Measurements from ENCODE around the gene CACNA1D.

CACNA1D gene

DNA sequence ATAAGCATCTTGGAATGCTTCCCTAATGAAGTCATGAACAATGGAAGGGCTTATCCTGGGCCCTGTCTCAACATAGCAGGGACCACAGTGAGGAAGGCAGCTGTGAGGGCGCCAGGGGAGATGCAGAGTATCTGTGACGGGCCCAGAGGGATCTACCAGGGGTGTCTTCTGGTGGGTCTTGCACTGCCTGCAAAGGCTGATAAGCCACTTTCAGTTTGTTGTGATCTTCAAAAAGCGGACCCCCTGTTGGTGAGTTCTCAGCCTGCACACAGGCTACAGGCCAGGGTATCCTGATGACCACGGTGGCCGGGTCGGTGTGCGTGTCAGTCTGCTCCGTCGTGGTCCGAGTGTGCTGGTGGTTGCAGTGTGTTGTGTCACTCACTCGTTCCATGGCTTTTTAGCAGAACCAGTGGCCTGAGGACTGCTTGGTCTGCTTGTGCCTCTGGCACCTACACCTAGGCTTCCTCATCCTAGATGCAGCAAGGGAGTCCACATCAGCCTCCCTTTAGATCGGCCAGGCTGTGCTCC lies 305.0 kb downstream of the CACNA1D start:
- no peak for DNase-seq

DNA sequence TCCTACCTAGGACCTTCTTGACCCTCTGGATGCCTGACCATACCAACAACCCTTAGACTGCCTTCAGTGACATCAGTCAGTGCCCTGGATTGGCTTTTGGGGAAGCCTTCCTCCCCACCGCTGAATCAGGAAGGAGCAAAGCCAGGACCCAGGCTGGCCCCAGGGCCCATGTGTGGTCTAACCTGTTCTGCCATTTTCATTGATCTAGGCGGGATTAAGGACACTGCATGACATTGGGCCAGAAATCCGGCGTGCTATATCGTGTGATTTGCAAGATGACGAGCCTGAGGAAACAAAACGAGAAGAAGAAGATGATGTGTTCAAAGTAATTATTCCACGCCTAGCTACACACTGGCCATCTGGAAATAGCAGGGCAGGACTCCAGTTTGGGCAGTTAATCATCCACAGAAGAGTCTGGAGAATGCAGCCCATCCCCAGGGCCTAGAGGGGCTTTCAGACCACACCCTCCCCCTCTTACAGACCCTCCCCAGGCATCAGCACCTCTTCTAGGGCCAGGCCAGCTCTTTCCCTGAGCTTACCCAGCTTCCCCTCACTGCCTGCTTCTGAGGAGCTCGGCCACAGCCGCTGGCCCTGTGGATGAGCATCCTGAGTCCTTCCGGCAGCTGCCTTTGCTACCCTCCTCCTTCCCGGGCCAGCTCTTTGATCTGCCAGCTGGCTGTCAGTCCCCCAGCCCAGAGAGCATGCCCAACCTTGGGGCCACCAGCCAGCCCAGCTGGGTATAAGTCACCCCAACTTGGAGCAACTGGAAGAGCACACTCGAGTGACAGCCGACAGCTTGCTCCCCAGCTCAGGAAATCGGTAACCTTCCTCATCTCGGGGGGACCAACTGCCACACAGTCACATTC lies 305.9 kb downstream of the CACNA1D start:
- DNase-seq, result no peak

DNA sequence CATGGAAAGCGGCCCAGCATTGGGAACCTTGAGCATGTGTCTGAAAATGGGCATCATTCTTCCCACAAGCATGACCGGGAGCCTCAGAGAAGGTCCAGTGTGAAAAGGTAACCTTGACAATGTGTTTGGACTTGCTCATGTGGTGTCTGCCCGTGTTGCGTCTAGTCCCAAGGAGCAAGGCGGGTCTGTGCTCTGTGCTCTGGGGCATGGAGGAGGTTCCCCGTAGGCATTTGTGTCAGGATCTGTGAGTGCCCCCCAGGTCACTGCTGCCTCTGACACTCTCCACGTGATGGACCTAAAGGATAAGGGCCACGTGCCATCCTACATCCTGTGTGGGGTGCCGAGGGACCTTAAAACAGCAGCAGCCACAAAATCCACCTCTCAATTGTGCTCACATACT lies 306.9 kb downstream of the CACNA1D start:
- DNase-seq, result no peak

- DNase-seq, result no peak
Measured at GRCh38 chr3:53802256-53802880, 308.0 kb downstream of the CACNA1D start.

GRCh38 chr3:53803124-53803815 lies 308.9 kb downstream of the CACNA1D start:
- no peak for DNase-seq

- no peak for DNase-seq
Measured at GRCh38 chr3:53803816-53804695, 309.6 kb downstream of the CACNA1D start.

DNA sequence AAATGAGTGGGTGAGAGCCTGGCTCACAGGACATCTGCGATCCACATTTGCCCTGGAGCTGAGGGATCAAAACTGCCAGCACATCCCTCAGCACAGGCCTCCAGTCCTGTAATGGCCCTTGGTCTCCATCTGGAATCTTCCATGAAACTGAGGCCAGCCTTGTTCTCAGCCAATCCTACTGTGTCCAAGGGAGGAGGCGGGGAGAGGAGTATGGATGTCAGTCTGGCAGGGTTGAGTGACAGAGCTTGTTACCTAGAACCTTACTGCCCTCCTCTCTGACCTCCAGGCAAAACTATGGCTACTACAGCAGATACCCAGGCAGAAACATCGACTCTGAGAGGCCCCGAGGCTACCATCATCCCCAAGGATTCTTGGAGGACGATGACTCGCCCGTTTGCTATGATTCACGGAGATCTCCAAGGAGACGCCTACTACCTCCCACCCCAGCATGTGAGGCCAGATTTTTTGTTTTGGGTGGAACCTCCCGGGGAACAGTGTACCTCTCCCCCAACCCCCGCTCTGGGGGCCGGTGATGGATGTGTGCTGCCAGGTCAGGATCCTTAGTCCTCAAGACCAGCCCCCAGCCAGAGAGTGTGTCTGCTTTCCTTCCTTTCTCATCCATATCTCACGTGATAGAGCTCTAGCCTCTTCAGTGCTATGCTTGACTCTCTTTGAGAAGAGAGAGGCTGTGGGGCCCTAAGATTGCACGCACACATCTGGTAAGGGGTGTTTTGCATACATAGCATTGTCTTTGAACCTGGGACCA lies 310.5 kb downstream of the CACNA1D start:
- no peak for DNase-seq

- DNase-seq, result no peak
Measured at GRCh38 chr3:53805463-53806159, 311.2 kb downstream of the CACNA1D start.

DNA sequence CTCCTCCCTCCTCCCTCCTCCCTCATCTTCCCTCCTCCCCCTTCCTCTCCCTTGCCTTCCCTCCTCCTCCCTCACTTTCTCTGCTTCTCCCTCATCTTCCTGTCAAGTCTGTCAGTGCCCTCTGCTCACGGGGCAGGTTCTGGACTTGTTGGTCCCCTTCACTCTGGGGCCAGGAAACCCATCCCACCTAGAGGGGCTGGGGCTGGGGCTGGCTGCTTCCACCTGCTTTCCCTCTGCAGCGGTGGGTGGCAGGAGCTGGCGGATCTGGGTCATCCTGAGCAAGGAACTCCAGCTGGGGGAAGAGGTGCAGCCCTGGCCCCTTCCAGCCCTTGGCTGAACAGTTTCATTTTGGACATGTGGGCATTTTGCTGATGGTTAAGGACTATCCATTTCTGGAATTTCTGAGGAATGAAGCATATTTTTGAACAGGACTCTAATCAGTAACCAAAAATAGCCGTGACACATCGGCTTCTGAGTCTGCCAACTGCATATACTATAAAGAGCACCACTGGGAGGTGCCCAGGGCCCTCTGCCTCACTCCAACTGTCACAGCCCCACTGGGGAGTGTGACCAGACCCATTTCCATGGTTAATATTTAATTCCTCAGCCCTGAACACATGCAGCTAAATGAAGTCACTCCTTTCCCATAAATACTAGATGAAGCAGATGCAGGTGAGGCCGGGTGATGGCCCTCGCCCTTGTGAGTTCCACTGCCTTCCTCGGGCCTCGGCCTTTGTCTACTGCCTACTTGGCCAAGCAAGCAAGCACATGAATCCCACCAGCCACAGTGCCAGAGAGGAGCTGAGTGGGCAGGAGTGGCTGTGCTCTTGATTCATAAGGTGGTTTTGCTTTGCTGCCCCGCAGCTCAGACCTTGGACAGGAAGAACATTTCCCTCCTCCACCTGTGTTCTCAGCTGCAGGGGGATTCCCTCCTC lies 312.0 kb downstream of the CACNA1D start:
- DNase-seq, result no peak

DNA sequence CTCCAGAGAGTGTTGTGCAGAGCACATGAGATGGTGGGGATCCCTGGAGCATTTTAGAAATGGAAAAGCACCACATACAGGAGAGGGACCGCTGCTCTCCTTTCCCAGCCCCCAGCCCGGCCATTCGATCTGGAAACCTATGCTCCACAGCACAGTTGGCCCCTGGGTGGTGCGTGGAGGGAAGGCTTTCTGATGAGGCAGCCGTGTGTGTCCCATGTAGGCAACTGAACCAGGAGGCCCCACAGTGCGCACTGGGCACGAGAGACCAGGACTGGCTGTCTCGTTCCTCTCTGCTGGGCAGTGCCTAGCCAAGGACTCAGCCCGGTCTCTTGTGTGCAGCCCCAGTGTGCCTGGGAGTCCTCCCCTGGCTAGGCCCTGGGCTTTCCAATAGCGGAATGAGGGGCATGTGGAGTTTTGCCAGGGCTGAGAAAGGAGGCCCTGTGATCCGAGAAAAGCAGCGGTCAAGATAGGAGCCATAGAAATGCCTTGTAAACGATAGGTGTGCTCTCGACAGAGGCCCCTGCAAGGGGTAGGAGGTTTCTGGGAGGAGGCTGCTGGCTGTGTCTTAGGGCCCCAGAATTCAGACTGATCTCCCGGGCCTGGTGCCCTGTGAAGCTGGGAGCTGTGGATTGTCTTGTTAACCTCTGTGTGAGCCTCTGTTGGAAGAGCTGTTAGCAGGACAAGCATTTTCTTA lies 312.9 kb downstream of the CACNA1D start:
- DNase-seq, result no peak

GRCh38 chr3:53808496-53808895 lies 314.1 kb downstream of the CACNA1D start:
- no peak for DNase-seq

- DNase-seq, result no peak
Measured at GRCh38 chr3:53809267-53809666, 314.9 kb downstream of the CACNA1D start.

GRCh38 chr3:53809764-53810400 lies 315.5 kb downstream of the CACNA1D start:
- no peak for DNase-seq

DNA sequence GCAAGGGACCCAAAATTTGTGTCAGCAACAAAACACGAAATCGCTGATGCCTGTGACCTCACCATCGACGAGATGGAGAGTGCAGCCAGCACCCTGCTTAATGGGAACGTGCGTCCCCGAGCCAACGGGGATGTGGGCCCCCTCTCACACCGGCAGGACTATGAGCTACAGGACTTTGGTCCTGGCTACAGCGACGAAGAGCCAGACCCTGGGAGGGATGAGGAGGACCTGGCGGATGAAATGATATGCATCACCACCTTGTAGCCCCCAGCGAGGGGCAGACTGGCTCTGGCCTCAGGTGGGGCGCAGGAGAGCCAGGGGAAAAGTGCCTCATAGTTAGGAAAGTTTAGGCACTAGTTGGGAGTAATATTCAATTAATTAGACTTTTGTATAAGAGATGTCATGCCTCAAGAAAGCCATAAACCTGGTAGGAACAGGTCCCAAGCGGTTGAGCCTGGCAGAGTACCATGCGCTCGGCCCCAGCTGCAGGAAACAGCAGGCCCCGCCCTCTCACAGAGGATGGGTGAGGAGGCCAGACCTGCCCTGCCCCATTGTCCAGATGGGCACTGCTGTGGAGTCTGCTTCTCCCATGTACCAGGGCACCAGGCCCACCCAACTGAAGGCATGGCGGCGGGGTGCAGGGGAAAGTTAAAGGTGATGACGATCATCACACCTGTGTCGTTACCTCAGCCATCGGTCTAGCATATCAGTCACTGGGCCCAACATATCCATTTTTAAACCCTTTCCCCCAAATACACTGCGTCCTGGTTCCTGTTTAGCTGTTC lies 316.9 kb downstream of the CACNA1D start:
- DNase-seq, result no peak

DNA sequence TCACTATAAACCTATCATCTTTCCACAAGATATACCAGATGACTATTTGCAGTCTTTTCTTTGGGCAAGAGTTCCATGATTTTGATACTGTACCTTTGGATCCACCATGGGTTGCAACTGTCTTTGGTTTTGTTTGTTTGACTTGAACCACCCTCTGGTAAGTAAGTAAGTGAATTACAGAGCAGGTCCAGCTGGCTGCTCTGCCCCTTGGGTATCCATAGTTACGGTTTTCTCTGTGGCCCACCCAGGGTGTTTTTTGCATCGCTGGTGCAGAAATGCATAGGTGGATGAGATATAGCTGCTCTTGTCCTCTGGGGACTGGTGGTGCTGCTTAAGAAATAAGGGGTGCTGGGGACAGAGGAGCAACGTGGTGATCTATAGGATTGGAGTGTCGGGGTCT lies 318.0 kb downstream of the CACNA1D start:
- no peak for DNase-seq

DNA sequence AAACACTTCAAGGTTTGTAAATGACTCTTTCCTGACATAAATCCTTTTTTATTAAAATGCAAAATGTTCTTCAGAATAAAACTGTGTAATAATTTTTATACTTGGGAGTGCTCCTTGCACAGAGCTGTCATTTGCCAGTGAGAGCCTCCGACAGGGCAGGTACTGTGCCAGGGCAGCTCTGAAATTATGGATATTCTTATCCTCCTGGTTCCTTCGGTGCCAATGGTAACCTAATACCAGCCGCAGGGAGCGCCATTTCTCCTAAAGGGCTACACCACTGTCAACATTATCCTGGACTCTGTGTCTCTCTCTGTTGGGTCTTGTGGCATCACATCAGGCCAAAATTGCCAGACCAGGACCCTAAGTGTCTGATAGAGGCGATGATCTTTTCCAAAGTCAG lies 318.8 kb downstream of the CACNA1D start:
- no peak for DNase-seq

DNA sequence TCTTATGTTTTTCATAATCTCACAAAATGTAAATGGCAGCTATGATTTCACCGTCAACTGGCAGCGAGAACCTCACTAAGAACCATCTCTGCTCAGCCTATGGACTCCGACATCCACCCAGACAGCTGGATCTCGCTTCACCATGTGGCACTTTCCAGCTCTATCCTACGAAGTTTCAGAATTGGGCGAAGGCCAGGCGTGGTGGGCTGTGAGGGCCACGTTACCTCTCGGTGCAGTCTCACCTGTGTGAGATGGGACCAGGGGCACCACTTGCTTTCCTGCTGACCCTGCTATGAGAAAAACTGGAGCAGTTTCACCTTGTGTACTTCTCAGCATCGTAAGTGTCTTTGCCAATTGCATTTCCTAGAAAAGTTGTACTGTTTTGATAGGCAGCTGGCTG lies 319.5 kb downstream of the CACNA1D start:
- DNase-seq, result no peak

DNA sequence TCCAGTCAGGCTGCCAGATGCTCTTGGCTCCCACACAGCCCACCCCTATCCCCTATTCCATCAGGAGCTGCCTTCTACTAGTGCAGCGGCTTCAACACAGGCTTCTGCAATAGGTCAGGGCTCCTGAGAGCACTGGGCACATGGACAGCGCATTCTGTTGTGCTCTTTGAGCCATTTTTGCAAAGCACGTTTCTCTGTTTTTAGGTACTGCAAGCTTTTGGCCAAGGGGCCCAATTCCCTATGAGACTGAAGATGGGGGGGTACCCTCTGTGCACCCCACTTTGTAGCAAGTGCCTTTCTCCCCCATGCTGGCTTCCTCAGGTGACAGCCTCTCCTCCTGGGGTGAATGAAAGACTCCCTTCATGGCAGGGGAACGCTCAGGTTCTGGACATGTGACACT lies 320.7 kb downstream of the CACNA1D start:
- no peak for DNase-seq

Measured in CD4-positive, alpha-beta T cell treated with Interleukin-4 for 1 hour (primary cell).